Keratinocyte (primary cell): ENCODE results near the gene GAMT. TPM values are rescaled to one million over a fixed set of nuclear protein-coding genes. Genes with fewer than 3 reads are reported as not detected.

Source experiments
- DNase-seq: peaks from one replicate; pipeline ENCODE4 v3.0.0-alpha.2; 2011; ENCODE audit warnings: low read depth, missing footprints, low spot score
- FAIRE-seq: peaks from 2 replicates; lab custom pipeline; 2011; peaks lifted over from hg19 to GRCh38; lab: Jason Lieb, UNC
- H2AFZ ChIP-seq: 2 replicates; pipeline ENCODE4 v1.6.0; 2012; ENCODE audit warnings: low read length, control low read depth, inconsistent platforms; ENCODE audit not compliant: control insufficient read depth
- H3K27ac ChIP-seq: 2 replicates; pipeline ENCODE4 v1.5.1; 2011; ENCODE audit warnings: low read length; ENCODE audit not compliant: control insufficient read depth, insufficient read depth
- H3K27me3 ChIP-seq: 3 replicates; pipeline ENCODE4 v1.6.0; 2011; ENCODE audit warnings: low read length; ENCODE audit not compliant: control insufficient read depth, insufficient read depth; ENCODE audit errors: extremely low read depth
- H3K36me3 ChIP-seq, 2 experiments: 2 replicates in 1 of 2; 3 replicates in 1 of 2; pipeline ENCODE4 v1.5.1; 2011; ENCODE audit warnings: low read length in 2 of 2, mild to moderate bottlenecking in 1 of 2; ENCODE audit not compliant: control insufficient read depth in 2 of 2, insufficient read depth in 2 of 2; ENCODE audit errors: extremely low read depth in 1 of 2
- H3K4me1 ChIP-seq: 3 replicates; pipeline ENCODE4 v1.5.1; 2011; ENCODE audit warnings: low read length; ENCODE audit not compliant: control insufficient read depth, insufficient read depth; ENCODE audit errors: extremely low read depth
- H3K4me2 ChIP-seq: 3 replicates; pipeline ENCODE4 v1.6.0; 2011; ENCODE audit warnings: low read depth, low read length; ENCODE audit not compliant: control insufficient read depth, insufficient read depth; ENCODE audit errors: extremely low read depth
- H3K4me3 ChIP-seq, 3 experiments: fragments of 200-600 bp in 1 of 3; sonication (generic) in 1 of 3; 2 replicates in 2 of 3; 3 replicates in 1 of 3; pipeline ENCODE4 v1.5.1; 2011 to 2016; ENCODE audit warnings: low read length in 3 of 3, mild to moderate bottlenecking in 3 of 3, control low read depth in 2 of 3, inconsistent platforms in 1 of 3, low read depth in 1 of 3, mixed read lengths in 1 of 3, mixed run types in 1 of 3, moderate library complexity in 1 of 3; ENCODE audit not compliant: control insufficient read depth in 2 of 3, insufficient read depth in 2 of 3; ENCODE audit errors: extremely low read depth in 1 of 3
- H3K79me2 ChIP-seq: 2 replicates; pipeline ENCODE4 v1.6.0; 2012; ENCODE audit warnings: low read length; ENCODE audit not compliant: control insufficient read depth, insufficient read depth
- H3K9ac ChIP-seq: 3 replicates; pipeline ENCODE4 v1.6.0; 2011; ENCODE audit warnings: low read length; ENCODE audit not compliant: control insufficient read depth, insufficient read depth; ENCODE audit errors: extremely low read depth
- H3K9me1 ChIP-seq: 3 replicates; pipeline ENCODE4 v1.6.0; 2011; ENCODE audit warnings: low read length; ENCODE audit not compliant: control insufficient read depth, insufficient read depth; ENCODE audit errors: extremely low read depth
- H3K9me3 ChIP-seq: 2 replicates; pipeline ENCODE4 v1.5.1; 2012; ENCODE audit warnings: low read depth, low read length; ENCODE audit not compliant: control insufficient read depth
- H4K20me1 ChIP-seq: 3 replicates; pipeline ENCODE4 v1.6.0; 2011; ENCODE audit warnings: low read length; ENCODE audit not compliant: control insufficient read depth, insufficient read depth; ENCODE audit errors: extremely low read depth
- CTCF ChIP-seq, 3 experiments: IDR thresholded peaks in 1 of 3; conservative IDR thresholded peaks in 1 of 3; optimal IDR thresholded peaks in 1 of 3; 2 replicates in 2 of 3; 3 replicates in 1 of 3; pipeline versions ENCODE3 to v1.5.1; 2011; ENCODE audit warnings: low read length in 3 of 3, mild to moderate bottlenecking in 3 of 3, moderate library complexity in 2 of 3, control low read depth in 1 of 3, inconsistent platforms in 1 of 3; ENCODE audit not compliant: insufficient read depth in 2 of 3; ENCODE audit errors: extremely low read depth in 1 of 3
- EZH2 ChIP-seq: IDR thresholded peaks from one replicate; pipeline ENCODE4 v1.6.1; 2012; ENCODE audit warnings: inconsistent platforms, mild to moderate bottlenecking, low read length, moderate library complexity
- dilution Hi-C: fragments of 300-500 bp; cut with MboI; formaldehyde crosslinking; loops from one replicate; pipeline ENCODE4 v1.7.0; 2020; ENCODE audit warnings: low sequenced_read_pairs; ENCODE audit not compliant: extremely low pct_ligation_motif_present
- polyA plus RNA-seq, 5 experiments: library from polyadenylated mRNA; depleted of rRNA in 3 of 5; stranded (reverse) in 3 of 5; stranded (forward) in 1 of 5; unstranded in 1 of 5; fragments of >200 nt; gene quantifications; 1 replicate in 1 of 5; 2 replicates in 3 of 5; 3 replicates in 1 of 5; pipeline versions ENCODE4 v1.2.1 to v1.2.3, GENCODE V29; 2011 to 2012; ENCODE audit warnings: missing spikeins in 2 of 5, low read depth in 1 of 5, low replicate concordance in 1 of 5

The GAMT gene
- polyA plus RNA-seq, 1 donor (not counting 4 experiments of a cell fraction or from before 2014, with no cell fraction given) = 5.7 TPM

GRCh38 chr19:1354970-1355567, 46.3 kb downstream of the GAMT start:
- Histone ChIP-seq H2AFZ (peak overlapping the region; percentile 6), H4K20me1 (no peaks in the 10 kb centered on the region), H3K4me1 (peaks cover 8% of the 10 kb centered on the region), H3K4me3 (peak overlapping the region; percentile 48 to 87 (median 78)), H3K4me2 (peak overlapping the region; percentile 79), H3K9me3 (no peaks in the 10 kb centered on the region), H3K27me3 (no peaks in the 10 kb centered on the region), H3K9ac (peak overlapping the region; percentile 68), H3K79me2 (peaks cover 5% of the 10 kb centered on the region), H3K27ac (no peak overlapping the region), H3K36me3 (peaks cover 15% of the 10 kb centered on the region in 2 experiments), H3K9me1 (no peaks in the 10 kb centered on the region)
- dilution Hi-C loops = no loop called here
- no peak for DNase-seq
- no peak for FAIRE-seq
- TF ChIP-seq CTCF (optimal IDR thresholded peaks at IDR 0.05 in 1 of 3, IDR thresholded peaks at IDR 0.05 in 1 of 3, conservative IDR thresholded peaks at IDR 0.05 in 1 of 3; ENCODE audit: extremely low read depth in 1 of 3, insufficient read depth in 2 of 3, low read length in 3 of 3) (no peak), EZH2 (no peak)

- no peaks in the 10 kb centered on the region for H4K20me1 ChIP-seq
- DNase-seq (no peak), FAIRE-seq (no peak)
- H3K4me3 ChIP-seq = no peak overlapping the region
- H3K27ac ChIP-seq = no peak overlapping the region
- H3K36me3 ChIP-seq = peaks cover 0 to 3% of the 10 kb centered on the region in 2 experiments
- peaks cover 8% of the 10 kb centered on the region for H3K4me1 ChIP-seq
- no peaks in the 10 kb centered on the region for H3K9me3 ChIP-seq
- no peak overlapping the region for H3K9ac ChIP-seq
- TF ChIP-seq EZH2 (no peak), CTCF (optimal IDR thresholded peaks at IDR 0.05 in 1 of 3, IDR thresholded peaks at IDR 0.05 in 1 of 3, conservative IDR thresholded peaks at IDR 0.05 in 1 of 3; ENCODE audit: extremely low read depth in 1 of 3, insufficient read depth in 2 of 3, low read length in 3 of 3) (no peak)
- dilution Hi-C loops = no loop called here
- peaks cover 5% of the 10 kb centered on the region for H3K79me2 ChIP-seq
- H2AFZ ChIP-seq = no peak overlapping the region
- no peaks in the 10 kb centered on the region for H3K9me1 ChIP-seq
- H3K4me2 ChIP-seq = no peak overlapping the region
- H3K27me3 ChIP-seq = no peaks in the 10 kb centered on the region
Observed at GRCh38 chr19:1353144-1353543, 48.2 kb downstream of the GAMT start.
